Stimulated activated CD4-positive, alpha-beta T cell treated with anti-CD3 and anti-CD28 coated beads, TNF-alpha, amount 100 ng/mL, for 1 hour (primary cell): ENCODE data around the gene MIEF1.
A peak's percentile ranks its signal among the peaks of the same experiment; 100 is the strongest.
"Not testable (repeated sequence)": the region's sequence is repeated elsewhere in the genome, so short reads cannot be mapped to it uniquely, and the experiment has no call there.

Experiments
- DNase-seq, 3 donors: peaks; one replicate each; pipeline ENCODE4 v3.0.0-alpha.2; 2020; ENCODE audit warnings: low read depth in 3 of 3, low spot score in 1 of 3

MIEF1 gene

GRCh38 chr22:39489094-39490068 lies 12.7 kb upstream of the MIEF1 start:
- DNase-seq: no peak

- DNase-seq: peak; percentile 41 to 52 (median 44)
Measured at GRCh38 chr22:39490135-39490798, 11.8 kb upstream of the MIEF1 start.

- no peak for DNase-seq
Measured at GRCh38 chr22:39490966-39491680, 11.0 kb upstream of the MIEF1 start.

GRCh38 chr22:39491696-39492095 lies 10.4 kb upstream of the MIEF1 start:
- no peak for DNase-seq

GRCh38 chr22:39492186-39492585 lies 9.9 kb upstream of the MIEF1 start:
- DNase-seq: no peak

- no peak for DNase-seq
Measured at GRCh38 chr22:39493759-39494158, 8.3 kb upstream of the MIEF1 start.

GRCh38 chr22:39494471-39495120 lies 7.5 kb upstream of the MIEF1 start:
- no peak for DNase-seq

- DNase-seq: peak in 2 of 3 donors; percentile 7 to 45
Measured at GRCh38 chr22:39496131-39496838, 5.8 kb upstream of the MIEF1 start.

- no peak for DNase-seq
Measured at GRCh38 chr22:39497429-39497828, 4.7 kb upstream of the MIEF1 start.

- no peak for DNase-seq
Measured at GRCh38 chr22:39498368-39498767, 3.7 kb upstream of the MIEF1 start.

- no peak for DNase-seq
Measured at GRCh38 chr22:39498802-39499201, 3.3 kb upstream of the MIEF1 start.

- DNase-seq: no peak
Measured at GRCh38 chr22:39500101-39500500, 2.0 kb upstream of the MIEF1 start.

- no peak for DNase-seq
Measured at GRCh38 chr22:39501644-39502108, 414 bp upstream of the MIEF1 start.

- no peak for DNase-seq
Measured at GRCh38 chr22:39502789-39503409, 809 bp downstream of the MIEF1 start.

- no peak for DNase-seq
Measured at GRCh38 chr22:39503630-39504029, 1.5 kb downstream of the MIEF1 start.

GRCh38 chr22:39504071-39504470 lies 2.0 kb downstream of the MIEF1 start:
- DNase-seq: no peak

GRCh38 chr22:39507021-39507420 lies 4.9 kb downstream of the MIEF1 start:
- DNase-seq: not testable (repeated sequence)

GRCh38 chr22:39508393-39508792 lies 6.3 kb downstream of the MIEF1 start:
- no peak for DNase-seq

GRCh38 chr22:39510529-39511149 lies 8.5 kb downstream of the MIEF1 start:
- DNase-seq: no peak
